ENCODE measurements around the gene PRR5L.

The PRR5L gene

DNA sequence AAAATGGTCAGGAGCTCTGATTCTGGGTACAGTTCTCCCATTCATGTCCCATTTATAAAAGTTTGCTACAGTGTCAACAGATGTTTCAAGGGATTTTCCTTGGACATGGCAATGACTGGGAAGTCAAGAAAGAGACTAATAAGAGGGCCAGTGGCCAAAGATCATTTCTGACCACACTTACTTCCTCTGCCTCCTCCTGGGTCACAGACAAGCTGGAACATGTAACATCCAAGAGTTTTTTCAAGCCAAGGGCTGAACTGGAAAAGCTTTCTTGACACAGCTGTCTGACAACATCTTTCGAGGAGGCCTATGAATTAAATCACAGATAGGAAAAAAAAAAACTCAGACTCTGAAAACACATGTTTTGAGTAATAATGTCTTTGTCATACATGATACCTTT, 15.6 kb upstream of the PRR5L start:
- peaks cover 0 to 5% of the 10 kb centered on the region in 2 experiments for H3K36me3 ChIP-seq (ENCODE audit: control insufficient read depth in 1 of 2, insufficient read depth in 2 of 2, low read length in 2 of 2)
- no peaks in the 10 kb centered on the region for H3K27me3 ChIP-seq (ENCODE audit: insufficient read depth, low read length)
- no peak overlapping the region for H2AFZ ChIP-seq (ENCODE audit: insufficient read depth, low read length, poor library complexity)
- H2BK12ac ChIP-seq (ENCODE audit: low read length) = no peak overlapping the region
- no peak overlapping the region for H4K8ac ChIP-seq (ENCODE audit: low read depth, low read length)
- no peak overlapping the region for H2AK5ac ChIP-seq (ENCODE audit: low read length)
- no peak overlapping the region for H3K4me2 ChIP-seq (ENCODE audit: low read length)
- no peak overlapping the region for H4K12ac ChIP-seq (ENCODE audit: low read depth, low read length)
- no peaks in the 10 kb centered on the region for H3K79me1 ChIP-seq (ENCODE audit: low read length)
- no peak overlapping the region for H3K14ac ChIP-seq (ENCODE audit: low read length)
- WGBS (ENCODE audit: extremely low coverage, insufficient coverage, insufficient read length) = no CpG with 5 or more reads among the region's 1 CpG
- H3K9ac ChIP-seq (ENCODE audit: low read length) = no peak overlapping the region
- no peak for DNase-seq
- H3K27ac ChIP-seq (ENCODE audit: low read depth, low read length) = no peak overlapping the region
- H3K4ac ChIP-seq (ENCODE audit: low read depth, low read length) = no peak overlapping the region
- H3K9me3 ChIP-seq (ENCODE audit: insufficient read depth, low read depth, low read length) = no peaks in the 10 kb centered on the region
- no peaks in the 10 kb centered on the region for H3K79me2 ChIP-seq (ENCODE audit: control insufficient read depth, insufficient read depth, low read length, poor library complexity)
- H3K4me3 ChIP-seq (ENCODE audit: low read depth, low read length) = no peak overlapping the region
- H3K4me1 ChIP-seq (ENCODE audit: control insufficient read depth in 1 of 2, insufficient read depth in 2 of 2, low read length in 2 of 2) = no peaks in the 10 kb centered on the region
- H2BK120ac ChIP-seq (ENCODE audit: insufficient read depth, low read length, poor library complexity) = no peak overlapping the region
- H3K18ac ChIP-seq (ENCODE audit: low read length) = no peak overlapping the region
- no peak overlapping the region for H2BK5ac ChIP-seq (ENCODE audit: low read depth, low read length, poor library complexity)
- no peak overlapping the region for H3K23ac ChIP-seq (ENCODE audit: low read length)
- H4K91ac ChIP-seq (ENCODE audit: low read depth, low read length) = no peak overlapping the region

- Histone ChIP-seq H3K14ac (ENCODE audit: low read length) (no peak overlapping the region), H2BK120ac (ENCODE audit: insufficient read depth, low read length, poor library complexity) (no peak overlapping the region), H4K8ac (ENCODE audit: low read depth, low read length) (no peak overlapping the region), H3K9ac (ENCODE audit: low read length) (no peak overlapping the region), H3K4me1 (ENCODE audit: control insufficient read depth in 1 of 2, insufficient read depth in 2 of 2, low read length in 2 of 2) (no peaks in the 10 kb centered on the region), H2AFZ (ENCODE audit: insufficient read depth, low read length, poor library complexity) (no peak overlapping the region), H3K27me3 (ENCODE audit: insufficient read depth, low read length) (no peaks in the 10 kb centered on the region), H3K23ac (ENCODE audit: low read length) (no peak overlapping the region), H4K12ac (ENCODE audit: low read depth, low read length) (no peak overlapping the region), H3K79me1 (ENCODE audit: low read length) (no peaks in the 10 kb centered on the region), H3K4me3 (ENCODE audit: low read depth, low read length) (no peak overlapping the region), H3K4ac (ENCODE audit: low read depth, low read length) (no peak overlapping the region), H3K18ac (ENCODE audit: low read length) (no peak overlapping the region), H2BK12ac (ENCODE audit: low read length) (no peak overlapping the region), H3K79me2 (ENCODE audit: control insufficient read depth, insufficient read depth, low read length, poor library complexity) (no peaks in the 10 kb centered on the region), H2AK5ac (ENCODE audit: low read length) (no peak overlapping the region), H3K36me3 (ENCODE audit: control insufficient read depth in 1 of 2, insufficient read depth in 2 of 2, low read length in 2 of 2) (peaks cover 0 to 2% of the 10 kb centered on the region in 2 experiments), H3K9me3 (ENCODE audit: insufficient read depth, low read depth, low read length) (no peaks in the 10 kb centered on the region), H3K27ac (ENCODE audit: low read depth, low read length) (no peak overlapping the region), H4K91ac (ENCODE audit: low read depth, low read length) (no peak overlapping the region), H3K4me2 (ENCODE audit: low read length) (no peak overlapping the region), H2BK5ac (ENCODE audit: low read depth, low read length, poor library complexity) (no peak overlapping the region)
- no peak for DNase-seq
- no CpG with 5 or more reads among the region's 4 CpGs for WGBS (ENCODE audit: extremely low coverage, insufficient coverage, insufficient read length)
Measured at GRCh38 chr11:36281850-36282249, 14.2 kb upstream of the PRR5L start.

GRCh38 chr11:36282926-36283325, 13.2 kb upstream of the PRR5L start:
- H3K14ac ChIP-seq (ENCODE audit: low read length) = no peak overlapping the region
- no peak overlapping the region for H2BK120ac ChIP-seq (ENCODE audit: insufficient read depth, low read length, poor library complexity)
- no peak overlapping the region for H2AK5ac ChIP-seq (ENCODE audit: low read length)
- no peak overlapping the region for H3K9ac ChIP-seq (ENCODE audit: low read length)
- H3K4me2 ChIP-seq (ENCODE audit: low read length) = no peak overlapping the region
- H4K91ac ChIP-seq (ENCODE audit: low read depth, low read length) = no peak overlapping the region
- no peaks in the 10 kb centered on the region for H3K9me3 ChIP-seq (ENCODE audit: insufficient read depth, low read depth, low read length)
- no CpG with 5 or more reads among the region's 1 CpG for WGBS (ENCODE audit: extremely low coverage, insufficient coverage, insufficient read length)
- no peaks in the 10 kb centered on the region for H3K79me1 ChIP-seq (ENCODE audit: low read length)
- no peak overlapping the region for H2BK5ac ChIP-seq (ENCODE audit: low read depth, low read length, poor library complexity)
- H3K27ac ChIP-seq (ENCODE audit: low read depth, low read length) = no peak overlapping the region
- no peak overlapping the region for H3K18ac ChIP-seq (ENCODE audit: low read length)
- no peak overlapping the region for H3K23ac ChIP-seq (ENCODE audit: low read length)
- peaks cover 0 to 2% of the 10 kb centered on the region in 2 experiments for H3K36me3 ChIP-seq (ENCODE audit: control insufficient read depth in 1 of 2, insufficient read depth in 2 of 2, low read length in 2 of 2)
- no peak overlapping the region for H2BK12ac ChIP-seq (ENCODE audit: low read length)
- no peak overlapping the region for H2AFZ ChIP-seq (ENCODE audit: insufficient read depth, low read length, poor library complexity)
- no peak overlapping the region for H4K8ac ChIP-seq (ENCODE audit: low read depth, low read length)
- H3K4me3 ChIP-seq (ENCODE audit: low read depth, low read length) = no peak overlapping the region
- no peaks in the 10 kb centered on the region for H3K4me1 ChIP-seq (ENCODE audit: control insufficient read depth in 1 of 2, insufficient read depth in 2 of 2, low read length in 2 of 2)
- no peak overlapping the region for H4K12ac ChIP-seq (ENCODE audit: low read depth, low read length)
- H3K27me3 ChIP-seq (ENCODE audit: insufficient read depth, low read length) = no peaks in the 10 kb centered on the region
- no peak for DNase-seq
- H3K79me2 ChIP-seq (ENCODE audit: control insufficient read depth, insufficient read depth, low read length, poor library complexity) = no peaks in the 10 kb centered on the region
- no peak overlapping the region for H3K4ac ChIP-seq (ENCODE audit: low read depth, low read length)

- Histone ChIP-seq H3K9me3 (ENCODE audit: insufficient read depth, low read depth, low read length) (no peaks in the 10 kb centered on the region), H2AFZ (ENCODE audit: insufficient read depth, low read length, poor library complexity) (peak overlapping the region; percentile 67), H3K36me3 (ENCODE audit: control insufficient read depth in 1 of 2, insufficient read depth in 2 of 2, low read length in 2 of 2) (no peaks in the 10 kb centered on the region), H3K79me2 (ENCODE audit: control insufficient read depth, insufficient read depth, low read length, poor library complexity) (no peaks in the 10 kb centered on the region), H2BK5ac (ENCODE audit: low read depth, low read length, poor library complexity) (no peak overlapping the region), H3K4me1 (ENCODE audit: control insufficient read depth in 1 of 2, insufficient read depth in 2 of 2, low read length in 2 of 2) (peaks cover 0 to 2% of the 10 kb centered on the region in 2 experiments), H3K4me3 (ENCODE audit: low read depth, low read length) (peak overlapping the region; percentile 81), H2BK12ac (ENCODE audit: low read length) (no peak overlapping the region), H4K91ac (ENCODE audit: low read depth, low read length) (no peak overlapping the region), H2AK5ac (ENCODE audit: low read length) (no peak overlapping the region), H3K4ac (ENCODE audit: low read depth, low read length) (no peak overlapping the region), H3K9ac (ENCODE audit: low read length) (peak overlapping the region; percentile 81), H3K4me2 (ENCODE audit: low read length) (peak overlapping the region; percentile 96), H2BK120ac (ENCODE audit: insufficient read depth, low read length, poor library complexity) (no peak overlapping the region), H4K12ac (ENCODE audit: low read depth, low read length) (no peak overlapping the region), H3K27ac (ENCODE audit: low read depth, low read length) (no peak overlapping the region), H3K18ac (ENCODE audit: low read length) (no peak overlapping the region), H3K27me3 (ENCODE audit: insufficient read depth, low read length) (no peaks in the 10 kb centered on the region), H3K23ac (ENCODE audit: low read length) (no peak overlapping the region), H3K14ac (ENCODE audit: low read length) (peak overlapping the region; percentile 29), H4K8ac (ENCODE audit: low read depth, low read length) (peak overlapping the region; percentile 77), H3K79me1 (ENCODE audit: low read length) (no peaks in the 10 kb centered on the region)
- DNase-seq = peak in 1 of 2 donors; percentile 45
- no CpG with 5 or more reads among the region's 31 CpGs for WGBS (ENCODE audit: extremely low coverage, insufficient coverage, insufficient read length)
Measured at GRCh38 chr11:36288442-36289225, 7.5 kb upstream of the PRR5L start.

Measured in trophoblast cell (in vitro differentiated cells and primary cell).